B cell (primary cell): Measurements from ENCODE around the gene NFILZ.
"Not testable (repeated sequence)": the region's sequence is repeated elsewhere in the genome, so short reads cannot be mapped to it uniquely, and the experiment has no call there.

Source experiments
- CTCF ChIP-seq: fragments of 200-600 bp; IDR thresholded peaks from one replicate; pipeline ENCODE4 v1.8.0; 2022; ENCODE audit warnings: antibody characterized with exemption, mild to moderate bottlenecking
- EZH2 ChIP-seq: IDR thresholded peaks from 2 replicates; pipeline ENCODE4 v1.6.1; 2012; ENCODE audit warnings: borderline replicate concordance, low read depth, mild to moderate bottlenecking, moderate library complexity, low read length; ENCODE audit not compliant: insufficient read depth, poor library complexity, severe bottlenecking

- not testable (repeated sequence) for TF ChIP-seq CTCF, EZH2
Observed at GRCh38 chr19:8617325-8617724, 13.1 kb upstream of the NFILZ start.
